CD14-positive monocyte (primary cell): ENCODE data around the gene VAV2. TPM values are rescaled to one million over a fixed set of nuclear protein-coding genes. Genes with fewer than 3 reads are reported as not detected.

Experiments
- DNase-seq, 3 donors: peaks; one replicate each; pipeline ENCODE4 v3.0.0-alpha.2; 2011 to 2022
- H2AFZ ChIP-seq: 2 replicates; pipeline ENCODE4 v1.6.0; 2012; ENCODE audit warnings: mild to moderate bottlenecking, low read depth, low read length, inconsistent platforms; ENCODE audit not compliant: insufficient read depth, poor library complexity, severe bottlenecking
- H3K27ac ChIP-seq, 2 donors: 1 replicate in 1 of 2; 2 replicates in 1 of 2; pipeline ENCODE4 v1.5.1; 2012 to 2013; ENCODE audit warnings: low read length in 2 of 2, control low read depth in 1 of 2, inconsistent platforms in 1 of 2, low read depth in 1 of 2, mild to moderate bottlenecking in 1 of 2
- H3K27me3 ChIP-seq, 2 donors: one replicate each; pipeline versions ENCODE4 v1.6.0 to v1.6.1; 2011 to 2013; ENCODE audit warnings: low read length in 2 of 2; ENCODE audit not compliant: control insufficient read depth in 2 of 2, insufficient read depth in 2 of 2
- H3K36me3 ChIP-seq, 2 donors: replicated peaks in 1 of 2; 1 replicate in 1 of 2; 2 replicates in 1 of 2; pipeline versions ENCODE4 v1.5.1 to v1.6.1; 2012 to 2013; ENCODE audit warnings: low read length in 2 of 2, control low read depth in 1 of 2, inconsistent platforms in 1 of 2, mild to moderate bottlenecking in 1 of 2; ENCODE audit not compliant: insufficient read depth in 2 of 2, control insufficient read depth in 1 of 2
- H3K4me1 ChIP-seq, 2 donors: 1 replicate in 1 of 2; 2 replicates in 1 of 2; pipeline versions ENCODE4 v1.5.1 to v1.6.1; 2012 to 2013; ENCODE audit warnings: low read length in 2 of 2, control low read depth in 1 of 2, inconsistent platforms in 1 of 2, mild to moderate bottlenecking in 1 of 2, moderate library complexity in 1 of 2; ENCODE audit not compliant: insufficient read depth in 2 of 2, control insufficient read depth in 1 of 2
- H3K4me2 ChIP-seq: replicated peaks from 2 replicates; pipeline ENCODE3; 2012; ENCODE audit warnings: low read length, moderate library complexity, mild to moderate bottlenecking; ENCODE audit not compliant: poor library complexity, severe bottlenecking; ENCODE audit errors: extremely low read depth
- H3K4me3 ChIP-seq, 3 experiments: fragments of 200-600 bp in 1 of 3; sonication (generic) in 1 of 3; replicated peaks in 1 of 3; 1 replicate in 2 of 3; 2 replicates in 1 of 3; pipeline ENCODE4 v1.5.1; 2011 to 2013; ENCODE audit warnings: low read length in 3 of 3, mild to moderate bottlenecking in 3 of 3, control low read depth in 2 of 3, low read depth in 2 of 3, inconsistent platforms in 1 of 3, moderate library complexity in 1 of 3
- H3K79me2 ChIP-seq: 2 replicates; pipeline ENCODE4 v1.6.0; 2012; ENCODE audit warnings: mild to moderate bottlenecking, control low read depth, inconsistent platforms, low read length, moderate library complexity; ENCODE audit not compliant: insufficient read depth
- H3K9ac ChIP-seq: 2 replicates; pipeline ENCODE4 v1.6.0; 2017; ENCODE audit warnings: low read length, mild to moderate bottlenecking; ENCODE audit not compliant: insufficient read depth, poor library complexity, severe bottlenecking
- H3K9me3 ChIP-seq, 2 donors: replicated peaks in 1 of 2; 1 replicate in 1 of 2; 2 replicates in 1 of 2; pipeline versions ENCODE4 v1.5.1 to v1.6.1; 2012 to 2013; ENCODE audit warnings: low read length in 2 of 2, control low read depth in 1 of 2; ENCODE audit not compliant: control insufficient read depth in 1 of 2, insufficient read depth in 1 of 2
- H4K20me1 ChIP-seq: 2 replicates; pipeline ENCODE4 v1.6.0; 2012; ENCODE audit warnings: mild to moderate bottlenecking, low read length, control low read depth, moderate library complexity; ENCODE audit not compliant: insufficient read depth
- H3K27ac Mint-ChIP-seq, 7 donors: one replicate each; pipeline ENCODE4 v1.8.0; 2020; ENCODE audit warnings: mild to moderate bottlenecking in 7 of 7, mixed read lengths in 7 of 7, moderate library complexity in 6 of 7, inconsistent platforms in 2 of 7
- H3K27me3 Mint-ChIP-seq, 3 donors: one replicate each; pipeline ENCODE4 v1.8.0; 2021 to 2022; ENCODE audit warnings: low read depth in 3 of 3, mild to moderate bottlenecking in 3 of 3, mixed read lengths in 3 of 3, moderate library complexity in 3 of 3, inconsistent platforms in 1 of 3
- H3K36me3 Mint-ChIP-seq, 2 donors: one replicate each; pipeline ENCODE4 v1.8.0; 2020; ENCODE audit warnings: mixed read lengths in 2 of 2, inconsistent platforms in 1 of 2, mild to moderate bottlenecking in 1 of 2
- H3K4me1 Mint-ChIP-seq: one replicate; pipeline ENCODE4 v1.8.0; 2020; ENCODE audit warnings: mild to moderate bottlenecking, mixed read lengths
- H3K4me3 Mint-ChIP-seq, 2 donors: one replicate each; pipeline ENCODE4 v1.8.0; 2020; ENCODE audit warnings: mild to moderate bottlenecking in 2 of 2, mixed read lengths in 2 of 2, moderate library complexity in 1 of 2
- H3K9me3 Mint-ChIP-seq, 7 donors: one replicate each; pipeline ENCODE4 v1.8.0; 2020 to 2022; ENCODE audit warnings: mixed read lengths in 7 of 7, mild to moderate bottlenecking in 6 of 7, moderate library complexity in 6 of 7, inconsistent platforms in 2 of 7
- CTCF ChIP-seq: fragments of 200-600 bp; IDR thresholded peaks from one replicate; pipeline ENCODE4 v1.8.0; 2022; ENCODE audit warnings: antibody characterized with exemption, mild to moderate bottlenecking
- WGBS: methylation state at CpG from one replicate; pipeline ENCODE4 v1.1.5; 2013; ENCODE audit warnings: missing lambda C conversion rate; ENCODE audit not compliant: insufficient coverage; 5-methylcytosine and 5-hydroxymethylcytosine counted together
- intact Hi-C, 2 donors: fragments of 100-400 bp; cut with micrococcal nuclease; formaldehyde crosslinking; loops; one replicate each; pipeline versions ENCODE4 v1.15.0 to v1.15.1; 2023
- polyA plus RNA-seq, 3 donors: library from polyadenylated mRNA; depleted of rRNA in 1 of 3; unstranded in 2 of 3; stranded (reverse) in 1 of 3; fragments of 300-500 nt in 2 of 3; fragments of >200 nt in 1 of 3; fragmentation: Illumina TruSeq in 2 of 3; gene quantifications; 1 replicate in 2 of 3; 2 replicates in 1 of 3; pipeline ENCODE4 v1.2.3, GENCODE V29; 2012 to 2021

VAV2 gene
- polyA plus RNA-seq, 3 donors = 2.3 to 13.6 (median 2.3) TPM

DNA sequence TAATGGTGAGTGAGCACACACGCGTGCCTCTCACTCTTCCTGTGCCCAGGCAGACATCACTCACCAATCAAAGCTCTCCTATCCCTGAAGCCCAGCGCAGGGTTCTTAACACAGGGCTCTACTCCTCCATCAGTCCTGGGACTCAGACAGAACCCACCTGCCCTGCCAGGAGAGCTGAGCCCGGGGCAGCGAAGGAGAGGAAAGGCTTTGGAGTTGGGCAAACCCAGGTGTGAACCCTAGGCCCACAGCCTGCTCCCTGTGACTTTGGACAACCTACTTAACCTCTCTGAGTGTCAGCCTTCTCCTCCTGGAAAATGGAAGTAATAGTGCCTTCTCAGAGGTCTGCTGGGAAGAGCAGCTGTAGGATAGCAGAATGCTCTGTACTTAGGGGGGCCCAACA is 155.3 kb downstream of the VAV2 start:
- no peak for DNase-seq
- intact Hi-C loops = no loop called here
- Mint-ChIP-seq H3K36me3 (peaks cover 16 to 27% of the 10 kb centered on the region in 2 donors), H3K4me1 (peaks cover 24% of the 10 kb centered on the region), H3K27me3 (peaks cover 0 to 3% (median 0%) of the 10 kb centered on the region in 3 donors), H3K27ac (no peak overlapping the region), H3K9me3 (peaks cover 0 to 3% (median 0%) of the 10 kb centered on the region in 7 donors), H3K4me3 (no peak overlapping the region)
- no peaks in the 10 kb centered on the region for H3K79me2 ChIP-seq
- no peak overlapping the region for H3K27ac ChIP-seq
- H4K20me1 ChIP-seq = no peaks in the 10 kb centered on the region
- H3K4me3 ChIP-seq = no peak overlapping the region
- H3K9me3 ChIP-seq = no peaks in the 10 kb centered on the region
- no peak overlapping the region for H3K9ac ChIP-seq
- 88% methylated on average over 3 of the region's 5 CpGs for WGBS
- no peak for TF ChIP-seq CTCF
- H3K27me3 ChIP-seq = no peaks in the 10 kb centered on the region
- peaks cover 15 to 22% of the 10 kb centered on the region in 2 donors for H3K4me1 ChIP-seq
- no peak overlapping the region for H2AFZ ChIP-seq
- peaks cover 9 to 17% of the 10 kb centered on the region in 2 donors for H3K36me3 ChIP-seq
- H3K4me2 ChIP-seq = no peak overlapping the region

DNA sequence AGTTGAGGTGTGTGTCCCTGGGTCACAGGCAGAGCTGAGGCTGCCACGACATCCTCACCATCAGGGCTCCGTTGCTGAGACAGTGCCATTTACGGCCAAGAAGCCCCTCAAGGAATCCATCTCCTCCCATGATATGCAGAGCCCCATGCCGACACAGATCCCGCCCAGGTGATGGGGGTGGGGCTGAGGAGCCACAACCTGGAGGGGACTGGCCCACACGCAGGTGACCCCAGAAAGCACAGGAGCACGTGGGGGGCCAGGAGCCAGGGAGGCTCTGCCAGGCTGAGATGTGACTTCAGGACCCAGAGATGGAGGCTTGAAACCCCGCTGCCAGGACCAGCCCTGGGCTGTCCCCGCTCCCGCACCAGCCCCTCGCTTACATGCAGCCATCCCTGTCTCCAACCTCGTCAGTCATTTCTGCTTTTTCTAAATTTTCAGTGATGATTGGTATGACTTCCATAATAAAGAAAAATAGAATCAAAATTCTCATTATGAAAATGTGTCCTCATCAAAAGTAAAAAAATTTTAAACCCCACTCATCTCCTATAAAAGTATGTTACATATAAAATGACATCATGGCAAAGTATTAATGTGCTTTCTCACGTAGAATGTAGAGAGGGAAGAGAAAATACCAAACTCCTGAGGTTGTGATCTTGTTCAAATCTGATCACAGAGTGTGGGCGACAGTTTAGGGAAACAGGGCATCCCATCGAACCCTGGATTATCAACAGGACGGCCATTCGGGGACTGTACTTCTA is 155.9 kb downstream of the VAV2 start:
- Mint-ChIP-seq H3K27ac (peak overlapping the region in 2 of 7 donors; percentile 18 to 24), H3K27me3 (peaks cover 0 to 3% (median 0%) of the 10 kb centered on the region in 3 donors), H3K9me3 (peaks cover 0 to 3% (median 0%) of the 10 kb centered on the region in 7 donors), H3K4me1 (peaks cover 20% of the 10 kb centered on the region), H3K4me3 (no peak overlapping the region), H3K36me3 (peaks cover 15 to 33% of the 10 kb centered on the region in 2 donors)
- H3K4me1 ChIP-seq = peaks cover 15 to 22% of the 10 kb centered on the region in 2 donors
- H3K4me3 ChIP-seq = no peak overlapping the region
- peaks cover 9 to 17% of the 10 kb centered on the region in 2 donors for H3K36me3 ChIP-seq
- intact Hi-C loops = no loop called here
- H3K79me2 ChIP-seq = no peaks in the 10 kb centered on the region
- no peaks in the 10 kb centered on the region for H3K9me3 ChIP-seq
- no peak for DNase-seq
- H3K4me2 ChIP-seq = no peak overlapping the region
- WGBS = 97% methylated on average over 8 of the region's 17 CpGs
- no peak overlapping the region for H3K27ac ChIP-seq
- no peaks in the 10 kb centered on the region for H4K20me1 ChIP-seq
- H2AFZ ChIP-seq = no peak overlapping the region
- no peak for TF ChIP-seq CTCF
- no peaks in the 10 kb centered on the region for H3K27me3 ChIP-seq
- H3K9ac ChIP-seq = no peak overlapping the region
